ENCODE results near the gene LCN2.

The LCN2 gene

DNA sequence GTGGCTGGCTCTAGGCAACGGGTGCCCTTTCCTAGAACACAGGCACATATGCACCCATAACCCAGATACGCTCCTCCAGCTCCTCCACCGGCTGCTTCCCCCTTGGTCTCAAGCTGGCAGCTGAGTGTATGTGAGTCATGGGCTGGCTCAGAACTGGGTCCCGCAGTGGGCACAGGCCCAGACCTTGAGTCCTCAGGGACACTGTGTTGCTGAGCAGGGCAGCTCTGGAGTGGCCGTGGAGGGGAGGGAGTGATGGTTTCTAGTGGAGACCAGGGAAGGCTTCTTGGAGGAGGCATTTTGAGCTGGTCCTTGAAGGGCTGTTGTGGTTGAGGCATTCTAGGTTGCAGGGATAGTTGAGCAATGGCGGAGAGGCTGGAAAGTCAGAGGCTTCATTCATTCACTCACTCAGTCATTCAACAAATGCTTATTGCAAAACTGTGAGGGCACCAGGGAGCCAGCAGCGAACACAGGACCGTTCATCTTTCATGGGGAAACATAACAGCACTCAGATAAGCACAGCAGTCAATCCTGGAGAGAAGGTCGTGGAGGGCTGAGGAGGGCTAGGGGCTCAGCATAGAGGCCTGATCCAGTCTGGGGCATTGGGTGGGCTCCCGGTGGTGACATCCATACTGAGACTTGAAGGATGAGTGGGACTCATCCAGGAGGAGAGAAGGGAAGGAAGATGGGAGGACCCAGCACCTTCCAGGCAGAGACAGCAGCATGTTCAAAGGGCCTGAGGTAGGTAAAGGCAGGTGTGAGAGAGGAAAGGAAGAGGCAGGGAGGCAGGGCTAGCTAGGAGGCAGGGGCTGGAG lies 13.2 kb downstream of the LCN2 start:
- TF ChIP-seq, protein P1, sequence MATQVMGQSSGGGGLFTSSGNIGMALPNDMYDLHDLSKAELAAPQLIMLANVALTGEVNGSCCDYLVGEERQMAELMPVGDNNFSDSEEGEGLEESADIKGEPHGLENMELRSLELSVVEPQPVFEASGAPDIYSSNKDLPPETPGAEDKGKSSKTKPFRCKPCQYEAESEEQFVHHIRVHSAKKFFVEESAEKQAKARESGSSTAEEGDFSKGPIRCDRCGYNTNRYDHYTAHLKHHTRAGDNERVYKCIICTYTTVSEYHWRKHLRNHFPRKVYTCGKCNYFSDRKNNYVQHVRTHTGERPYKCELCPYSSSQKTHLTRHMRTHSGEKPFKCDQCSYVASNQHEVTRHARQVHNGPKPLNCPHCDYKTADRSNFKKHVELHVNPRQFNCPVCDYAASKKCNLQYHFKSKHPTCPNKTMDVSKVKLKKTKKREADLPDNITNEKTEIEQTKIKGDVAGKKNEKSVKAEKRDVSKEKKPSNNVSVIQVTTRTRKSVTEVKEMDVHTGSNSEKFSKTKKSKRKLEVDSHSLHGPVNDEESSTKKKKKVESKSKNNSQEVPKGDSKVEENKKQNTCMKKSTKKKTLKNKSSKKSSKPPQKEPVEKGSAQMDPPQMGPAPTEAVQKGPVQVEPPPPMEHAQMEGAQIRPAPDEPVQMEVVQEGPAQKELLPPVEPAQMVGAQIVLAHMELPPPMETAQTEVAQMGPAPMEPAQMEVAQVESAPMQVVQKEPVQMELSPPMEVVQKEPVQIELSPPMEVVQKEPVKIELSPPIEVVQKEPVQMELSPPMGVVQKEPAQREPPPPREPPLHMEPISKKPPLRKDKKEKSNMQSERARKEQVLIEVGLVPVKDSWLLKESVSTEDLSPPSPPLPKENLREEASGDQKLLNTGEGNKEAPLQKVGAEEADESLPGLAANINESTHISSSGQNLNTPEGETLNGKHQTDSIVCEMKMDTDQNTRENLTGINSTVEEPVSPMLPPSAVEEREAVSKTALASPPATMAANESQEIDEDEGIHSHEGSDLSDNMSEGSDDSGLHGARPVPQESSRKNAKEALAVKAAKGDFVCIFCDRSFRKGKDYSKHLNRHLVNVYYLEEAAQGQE (IDR thresholded peaks at IDR 0.05; ENCODE audit: insufficient read depth in 1 of 2, low read depth in 2 of 2, low read length in 2 of 2), result no peak
- no peak for TF ChIP-seq SIN3A (IDR thresholded peaks at IDR 0.05; ENCODE audit: borderline replicate concordance, insufficient read depth, low read length)
- TF ChIP-seq FOXP2 (optimal IDR thresholded peaks at IDR 0.05; ENCODE audit: borderline replicate concordance, extremely low read depth, extremely low read length, insufficient read depth), result no peak
- TF ChIP-seq TAF1 (IDR thresholded peaks at IDR 0.05; ENCODE audit: borderline replicate concordance, insufficient read depth, low read length), result no peak
- no peak for TF ChIP-seq POLR2AphosphoS5 (IDR thresholded peaks at IDR 0.05; ENCODE audit: low read depth, low read length)

DNA sequence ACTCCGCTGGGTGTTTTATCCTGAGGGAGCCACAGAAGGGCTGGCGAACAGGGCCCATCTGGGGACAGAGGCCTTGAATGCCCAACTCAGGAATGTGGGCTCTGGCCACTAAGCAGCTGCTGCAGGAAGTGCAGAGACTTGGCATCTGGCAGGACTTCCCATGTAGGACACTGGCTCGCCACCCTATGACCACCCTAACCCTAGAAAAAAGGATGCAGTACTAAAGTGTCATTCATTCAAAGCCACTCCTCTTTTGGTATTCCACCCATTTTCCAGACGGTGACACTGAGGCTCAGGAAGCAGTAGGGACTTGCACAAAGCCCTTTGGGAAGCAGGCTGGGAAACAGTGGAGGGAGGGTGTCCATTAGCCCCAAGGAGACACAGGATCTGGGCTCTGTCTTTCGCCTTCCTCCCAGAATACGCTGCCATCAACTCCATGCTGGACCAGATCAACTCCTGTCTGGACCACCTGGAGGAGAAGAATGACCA lies 13.8 kb downstream of the LCN2 start:
- TF ChIP-seq SIN3A (IDR thresholded peaks at IDR 0.05; ENCODE audit: borderline replicate concordance, insufficient read depth, low read length) (no peak), POLR2AphosphoS5 (IDR thresholded peaks at IDR 0.05; ENCODE audit: low read depth, low read length) (no peak), FOXP2 (optimal IDR thresholded peaks at IDR 0.05; ENCODE audit: borderline replicate concordance, extremely low read depth, extremely low read length, insufficient read depth) (no peak), TAF1 (IDR thresholded peaks at IDR 0.05; ENCODE audit: borderline replicate concordance, insufficient read depth, low read length) (no peak)
- TF ChIP-seq, protein P1 (IDR thresholded peaks at IDR 0.05; ENCODE audit: insufficient read depth in 1 of 2, low read depth in 2 of 2, low read length in 2 of 2), result no peak

DNA sequence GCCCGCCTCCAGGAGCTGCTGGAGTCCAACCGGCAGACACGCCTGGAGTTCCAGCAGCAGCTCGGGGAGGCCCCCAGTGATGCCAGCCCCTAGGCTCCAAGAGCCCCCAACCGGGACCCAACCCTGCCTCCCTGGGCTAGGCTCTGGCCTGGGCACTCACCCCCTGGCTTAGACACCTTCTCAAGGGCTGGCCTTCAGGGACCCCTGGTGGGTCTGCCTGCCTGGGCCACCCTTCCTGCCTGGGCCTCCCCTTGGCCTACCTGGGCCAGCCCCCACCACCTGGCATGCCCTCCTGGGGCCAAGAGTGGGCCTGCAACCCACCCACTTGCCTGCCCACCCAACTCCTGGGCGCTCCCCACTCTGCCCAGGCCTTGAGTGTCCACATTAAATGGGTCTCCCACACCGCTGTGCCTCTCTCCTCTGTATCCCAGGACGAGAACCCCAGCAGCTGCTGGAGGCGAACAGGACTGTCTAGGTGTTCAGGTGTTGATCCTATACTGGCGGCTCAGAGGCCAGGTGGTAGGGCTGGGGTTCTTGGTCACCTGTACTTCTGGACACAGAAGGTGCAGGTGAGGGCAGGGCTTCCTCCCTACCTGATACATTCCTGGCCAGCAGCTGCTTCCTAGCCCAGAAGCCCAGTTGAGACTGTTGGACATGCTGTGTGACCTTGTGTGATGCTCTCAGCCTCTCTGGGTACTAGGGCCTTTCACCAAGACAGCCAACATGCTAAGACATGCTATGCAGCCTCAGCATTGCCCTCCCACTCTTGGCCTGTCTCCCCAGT lies 14.5 kb downstream of the LCN2 start:
- TF ChIP-seq SIN3A (IDR thresholded peaks at IDR 0.05; ENCODE audit: borderline replicate concordance, insufficient read depth, low read length) (no peak), FOXP2 (optimal IDR thresholded peaks at IDR 0.05; ENCODE audit: borderline replicate concordance, extremely low read depth, extremely low read length, insufficient read depth) (no peak), TAF1 (IDR thresholded peaks at IDR 0.05; ENCODE audit: borderline replicate concordance, insufficient read depth, low read length) (no peak), POLR2AphosphoS5 (IDR thresholded peaks at IDR 0.05; ENCODE audit: low read depth, low read length) (no peak)
- TF ChIP-seq, protein P1 (IDR thresholded peaks at IDR 0.05; ENCODE audit: insufficient read depth in 1 of 2, low read depth in 2 of 2, low read length in 2 of 2), result no peak

DNA sequence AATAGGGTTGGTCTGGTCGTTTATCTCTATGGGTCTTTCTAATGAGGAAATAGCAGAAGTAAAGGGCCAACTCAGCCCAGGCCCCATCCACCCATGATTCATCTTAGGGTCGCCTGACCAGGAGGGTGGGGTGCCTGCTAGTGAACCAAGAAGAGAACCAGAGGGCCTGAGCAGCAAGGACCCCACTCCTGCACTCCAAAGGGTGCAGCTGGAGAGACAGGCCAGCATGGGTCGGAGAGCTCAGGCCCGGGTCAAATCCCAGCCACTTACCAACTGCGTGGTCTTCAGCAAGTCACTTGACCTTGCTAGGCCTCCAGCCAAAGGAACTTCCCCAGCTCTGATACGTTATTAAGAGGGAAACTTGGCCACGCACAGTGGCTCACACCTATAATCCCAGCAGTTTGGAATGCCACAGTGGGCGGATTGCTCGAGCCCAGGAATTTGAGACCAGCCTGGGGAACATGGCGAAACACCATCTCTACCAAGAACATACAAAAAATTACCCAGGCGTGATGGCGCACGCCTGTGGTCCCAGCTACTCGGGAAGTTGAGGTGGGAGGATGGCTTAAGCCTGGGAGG lies 15.1 kb downstream of the LCN2 start:
- TF ChIP-seq POLR2AphosphoS5 (IDR thresholded peaks at IDR 0.05; ENCODE audit: low read depth, low read length) (peak; percentile 19; the same call in 1 of the 2 replicates), TAF1 (IDR thresholded peaks at IDR 0.05; ENCODE audit: borderline replicate concordance, insufficient read depth, low read length) (no peak), FOXP2 (optimal IDR thresholded peaks at IDR 0.05; ENCODE audit: borderline replicate concordance, extremely low read depth, extremely low read length, insufficient read depth) (no peak)

DNA sequence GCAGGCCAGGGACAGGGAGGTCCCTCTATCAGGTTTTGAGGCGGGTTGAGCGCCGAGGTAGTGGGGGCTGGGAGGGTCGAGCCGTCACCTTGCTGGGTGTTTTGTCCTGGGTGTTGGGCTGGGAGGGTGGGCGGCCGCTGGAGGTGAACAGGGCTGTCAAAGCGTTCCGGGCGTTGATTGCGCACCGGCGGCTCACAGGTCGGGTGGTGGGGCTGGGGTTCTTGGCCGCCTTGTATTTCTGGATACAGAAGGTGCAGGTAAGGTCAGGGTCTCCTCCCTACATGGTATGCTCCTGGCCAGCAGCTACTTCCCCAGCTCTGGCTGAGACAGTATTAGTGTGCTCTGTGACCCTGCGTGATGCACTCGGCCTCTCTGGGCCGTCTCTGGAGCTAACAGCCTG lies 16.9 kb downstream of the LCN2 start:
- TF ChIP-seq TAF1 (IDR thresholded peaks at IDR 0.05; ENCODE audit: borderline replicate concordance, insufficient read depth, low read length), result no peak
- TF ChIP-seq, protein P1 (IDR thresholded peaks at IDR 0.05; ENCODE audit: insufficient read depth in 1 of 2, low read depth in 2 of 2, low read length in 2 of 2), result no peak
- TF ChIP-seq SIN3A (IDR thresholded peaks at IDR 0.05; ENCODE audit: borderline replicate concordance, insufficient read depth, low read length), result no peak
- TF ChIP-seq FOXP2 (optimal IDR thresholded peaks at IDR 0.05; ENCODE audit: borderline replicate concordance, extremely low read depth, extremely low read length, insufficient read depth), result no peak
- TF ChIP-seq POLR2AphosphoS5 (IDR thresholded peaks at IDR 0.05; ENCODE audit: low read depth, low read length), result no peak
